PC-3 (cell line): ENCODE measurements around the gene OR9A2.

Experiments
- EZH2 ChIP-seq: fragments of 300-600 bp; sonication (generic); IDR thresholded peaks from one replicate; pipeline ENCODE4 v1.6.1; 2017; ENCODE audit warnings: antibody characterized with exemption, mild to moderate bottlenecking, low read length; ENCODE audit not compliant: unreplicated experiment
- EZH2phosphoT487 ChIP-seq: fragments of 300-600 bp; sonication (generic); IDR thresholded peaks from 2 replicates; pipeline ENCODE4 v1.6.1; 2018; ENCODE audit warnings: mild to moderate bottlenecking, antibody characterized with exemption, low read length, borderline replicate concordance
- TF ChIP-seq, protein P1 (sequence below): fragments of 300-600 bp; sonication (generic); conservative IDR thresholded peaks from 2 replicates; pipeline ENCODE4 v1.5.1; 2017; ENCODE audit warnings: antibody characterized with exemption, low read depth, mild to moderate bottlenecking, low read length

GRCh38 chr7:143074141-143074540, 47.2 kb upstream of the OR9A2 start:
- TF ChIP-seq, protein P1, sequence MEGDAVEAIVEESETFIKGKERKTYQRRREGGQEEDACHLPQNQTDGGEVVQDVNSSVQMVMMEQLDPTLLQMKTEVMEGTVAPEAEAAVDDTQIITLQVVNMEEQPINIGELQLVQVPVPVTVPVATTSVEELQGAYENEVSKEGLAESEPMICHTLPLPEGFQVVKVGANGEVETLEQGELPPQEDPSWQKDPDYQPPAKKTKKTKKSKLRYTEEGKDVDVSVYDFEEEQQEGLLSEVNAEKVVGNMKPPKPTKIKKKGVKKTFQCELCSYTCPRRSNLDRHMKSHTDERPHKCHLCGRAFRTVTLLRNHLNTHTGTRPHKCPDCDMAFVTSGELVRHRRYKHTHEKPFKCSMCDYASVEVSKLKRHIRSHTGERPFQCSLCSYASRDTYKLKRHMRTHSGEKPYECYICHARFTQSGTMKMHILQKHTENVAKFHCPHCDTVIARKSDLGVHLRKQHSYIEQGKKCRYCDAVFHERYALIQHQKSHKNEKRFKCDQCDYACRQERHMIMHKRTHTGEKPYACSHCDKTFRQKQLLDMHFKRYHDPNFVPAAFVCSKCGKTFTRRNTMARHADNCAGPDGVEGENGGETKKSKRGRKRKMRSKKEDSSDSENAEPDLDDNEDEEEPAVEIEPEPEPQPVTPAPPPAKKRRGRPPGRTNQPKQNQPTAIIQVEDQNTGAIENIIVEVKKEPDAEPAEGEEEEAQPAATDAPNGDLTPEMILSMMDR = no peak
- TF ChIP-seq EZH2 = no peak
- TF ChIP-seq EZH2phosphoT487 = no peak
